Activated CD8-positive, alpha-beta memory T cell treated with anti-CD3 and anti-CD28 coated beads for 36 hours (primary cell): ENCODE data around the gene TYMS. TPM values are rescaled to one million over a fixed set of nuclear protein-coding genes. Genes with fewer than 3 reads are reported as not detected.

Experiments used
- total RNA-seq, 2 experiments: library from RNA; stranded (reverse); gene quantifications; one replicate each; pipeline ENCODE4 v1.2.3, GENCODE V29; 2021

The TYMS gene
- total RNA-seq, 2 experiments from 2014 or later = 314 to 318 TPM

Other genes with a start within 250 kb of the TYMS start
- not detected for gene COLEC12, start 157.0 kb upstream of the TYMS start, total RNA-seq
- gene CETN1, start 77.3 kb upstream of the TYMS start, total RNA-seq = not detected
- not detected for gene CLUL1, start 60.7 kb upstream of the TYMS start, total RNA-seq
- gene ENOSF1, start 55.0 kb downstream of the TYMS start, total RNA-seq = 10 to 100 TPM; 74.0 to 75.2 TPM
- gene YES1, start 154.6 kb downstream of the TYMS start, total RNA-seq = 10 to 100 TPM; 27.4 to 32.2 TPM
- gene ADCYAP1, start 247.2 kb downstream of the TYMS start, total RNA-seq = not detected